Liver (tissue), 9 donors: ENCODE data around the gene FYB2. TPM values are rescaled to one million over a fixed set of nuclear protein-coding genes. Genes with fewer than 3 reads are reported as not detected.

Experiments
- DNase-seq: peaks from one replicate; pipeline ENCODE4 v3.0.0-alpha.2; 2017; ENCODE audit warnings: low spot score
- H3K27ac ChIP-seq, 2 donors: one replicate each; pipeline ENCODE4 v1.7.0; 2013; ENCODE audit warnings: inconsistent platforms in 2 of 2, low read length in 2 of 2, control low read depth in 1 of 2, low read depth in 1 of 2, mild to moderate bottlenecking in 1 of 2
- H3K27me3 ChIP-seq, 4 donors: one replicate each; pipeline versions ENCODE4 v1.6.1 to v1.7.0; 2013; ENCODE audit warnings: low read length in 3 of 4, inconsistent platforms in 1 of 4, mild to moderate bottlenecking in 1 of 4, moderate library complexity in 1 of 4; ENCODE audit not compliant: control insufficient read depth in 4 of 4, insufficient read depth in 4 of 4
- H3K36me3 ChIP-seq, 4 donors: one replicate each; pipeline versions ENCODE4 v1.6.1 to v1.7.0; 2013; ENCODE audit warnings: low read length in 3 of 4, mild to moderate bottlenecking in 3 of 4, low read depth in 1 of 4, moderate library complexity in 1 of 4; ENCODE audit not compliant: control insufficient read depth in 4 of 4, insufficient read depth in 3 of 4
- H3K4me1 ChIP-seq, 4 donors: one replicate each; pipeline versions ENCODE4 v1.6.1 to v1.7.0; 2013; ENCODE audit warnings: low read length in 3 of 4, mild to moderate bottlenecking in 3 of 4, moderate library complexity in 1 of 4; ENCODE audit not compliant: control insufficient read depth in 4 of 4, insufficient read depth in 4 of 4
- H3K4me3 ChIP-seq, 3 donors: one replicate each; pipeline versions ENCODE4 v1.6.1 to v1.7.0; 2013; ENCODE audit warnings: low read length in 3 of 3, control low read depth in 1 of 3, low read depth in 1 of 3, mild to moderate bottlenecking in 1 of 3
- H3K9ac ChIP-seq, 2 donors: one replicate each; pipeline ENCODE4 v1.7.0; 2013; ENCODE audit warnings: low read length in 2 of 2, mild to moderate bottlenecking in 2 of 2, moderate library complexity in 2 of 2, control low read depth in 1 of 2, low read depth in 1 of 2
- H3K9me3 ChIP-seq, 4 donors: one replicate each; pipeline versions ENCODE4 v1.6.1 to v1.7.0; 2013; ENCODE audit warnings: low read length in 3 of 4; ENCODE audit not compliant: control insufficient read depth in 4 of 4
- ATF3 ChIP-seq: IDR thresholded peaks from 2 replicates; pipeline ENCODE4 v1.6.1; 2016; ENCODE audit warnings: antibody characterized with exemption
- EGR1 ChIP-seq, 2 donors: IDR thresholded peaks; 2 replicates each; pipeline ENCODE4 v1.6.1; 2016 to 2018; ENCODE audit warnings: antibody characterized with exemption in 2 of 2, low read depth in 2 of 2
- FOXA1 ChIP-seq: IDR thresholded peaks from 2 replicates; pipeline ENCODE4 v1.6.1; 2016; ENCODE audit warnings: antibody characterized with exemption
- FOXA2 ChIP-seq: IDR thresholded peaks from 2 replicates; pipeline ENCODE4 v1.6.1; 2016; ENCODE audit warnings: antibody characterized with exemption
- GABPA ChIP-seq, 2 donors: IDR thresholded peaks in 1 of 2; conservative IDR thresholded peaks in 1 of 2; 2 replicates each; pipeline ENCODE4 v1.6.1; 2016; ENCODE audit warnings: antibody characterized with exemption in 2 of 2, mild to moderate bottlenecking in 1 of 2, moderate library complexity in 1 of 2
- HNF4A ChIP-seq, 2 donors: conservative IDR thresholded peaks; 2 replicates each; pipeline ENCODE4 v1.6.1; 2016; ENCODE audit warnings: antibody characterized with exemption in 2 of 2, mild to moderate bottlenecking in 2 of 2
- HNF4G ChIP-seq: IDR thresholded peaks from 2 replicates; pipeline ENCODE4 v1.6.1; 2016; ENCODE audit warnings: antibody characterized with exemption
- JUND ChIP-seq, 2 donors: IDR thresholded peaks; 2 replicates each; pipeline ENCODE4 v1.6.1; 2016; ENCODE audit warnings: antibody characterized with exemption in 2 of 2
- MAX ChIP-seq: IDR thresholded peaks from 2 replicates; pipeline ENCODE4 v1.6.1; 2016; ENCODE audit warnings: antibody characterized with exemption
- NR2F2 ChIP-seq: IDR thresholded peaks from 2 replicates; pipeline ENCODE4 v1.6.1; 2016; ENCODE audit warnings: antibody characterized with exemption
- RAD21 ChIP-seq, 2 donors: IDR thresholded peaks; 2 replicates each; pipeline ENCODE4 v1.6.1; 2016; ENCODE audit warnings: antibody characterized with exemption in 2 of 2, mild to moderate bottlenecking in 2 of 2
- RXRA ChIP-seq, 2 donors: IDR thresholded peaks; 2 replicates each; pipeline ENCODE4 v1.6.1; 2017 to 2018; ENCODE audit warnings: antibody characterized with exemption in 2 of 2, mild to moderate bottlenecking in 1 of 2
- SP1 ChIP-seq: IDR thresholded peaks from 2 replicates; pipeline ENCODE4 v1.6.1; 2018; ENCODE audit warnings: antibody characterized with exemption, mild to moderate bottlenecking
- YY1 ChIP-seq: IDR thresholded peaks from 2 replicates; pipeline ENCODE4 v1.6.1; 2016; ENCODE audit warnings: antibody characterized with exemption, mild to moderate bottlenecking
- WGBS: extraction: QIAGEN DNeasy Blood & Tissue Kit; methylation state at CpG from one replicate; pipeline ENCODE4 v1.1.7; 2013; 5-methylcytosine and 5-hydroxymethylcytosine counted together
- polyA plus RNA-seq, 2 donors: library from polyadenylated mRNA; stranded (reverse) in 1 of 2; unstranded in 1 of 2; fragments of 200-250 nt in 1 of 2; fragments of >200 nt in 1 of 2; fragmentation: Nextera tagmentation in 1 of 2; extraction: Ambion mirVana in 1 of 2; gene quantifications; one replicate each; pipeline versions ENCODE4 v1.2.1 to v1.2.3, GENCODE V29; 2013 to 2015
- total RNA-seq, 2 donors: library from RNA; depleted of rRNA; stranded (reverse); fragments of >200 nt; gene quantifications; one replicate each; pipeline ENCODE4 v1.2.3, GENCODE V29; 2014
- TF ChIP-seq, protein P1 (sequence below): fragments of 150-350 bp; IDR thresholded peaks from 2 replicates; pipeline ENCODE4 v1.5.1; 2017; ENCODE audit warnings: improper control_type of control experiment, low read depth, low read length; ENCODE audit not compliant: missing input control
- TF ChIP-seq, protein P2 (sequence below): IDR thresholded peaks from 2 replicates; pipeline ENCODE4 v1.6.1; 2016; ENCODE audit warnings: antibody characterized with exemption, mild to moderate bottlenecking
- donor health status: healthy.
- donor health status: healthy.
- donor health status: healthy.
- donor health status: healthy.
- donor health status: healthy.

The FYB2 gene
- total and polyA plus RNA-seq, 4 donors, result 3.3 to 31.3 (median 16.2) TPM

GRCh38 chr1:56820755-56821461 is 1.7 kb upstream of the FYB2 start:
- H3K4me1 ChIP-seq, result peaks cover 0 to 43% (median 18%) of the 10 kb centered on the region in 4 donors
- 15% methylated on average over 7 of the region's 7 CpGs for WGBS
- H3K27me3 ChIP-seq, result no peaks in the 10 kb centered on the region
- no peak overlapping the region for H3K4me3 ChIP-seq
- DNase-seq, result peak; percentile 85
- H3K9ac ChIP-seq, result peak overlapping the region in 1 of 2 donors; percentile 10
- H3K36me3 ChIP-seq, result no peaks in the 10 kb centered on the region
- H3K9me3 ChIP-seq, result no peaks in the 10 kb centered on the region
- H3K27ac ChIP-seq, result peak overlapping the region; percentile 0 to 98
- TF ChIP-seq HNF4G (no peak), RXRA (IDR thresholded peaks at IDR 0.05) (peak in 1 of 2 donors; percentile 4), FOXA2 (no peak), GABPA (IDR thresholded peaks at IDR 0.05 in 1 of 2, conservative IDR thresholded peaks at IDR 0.05 in 1 of 2) (no peak), ATF3 (no peak), NR2F2 (no peak), YY1 (peak; percentile 59), SP1 (no peak), RAD21 (IDR thresholded peaks at IDR 0.05) (peak; percentile 99), JUND (IDR thresholded peaks at IDR 0.05) (no peak), HNF4A (conservative IDR thresholded peaks at IDR 0.05) (peak; percentile 3 to 36), EGR1 (IDR thresholded peaks at IDR 0.05; ENCODE audit: low read depth in 2 of 2) (no peak), FOXA1 (peak; percentile 48)
- TF ChIP-seq, protein P1, sequence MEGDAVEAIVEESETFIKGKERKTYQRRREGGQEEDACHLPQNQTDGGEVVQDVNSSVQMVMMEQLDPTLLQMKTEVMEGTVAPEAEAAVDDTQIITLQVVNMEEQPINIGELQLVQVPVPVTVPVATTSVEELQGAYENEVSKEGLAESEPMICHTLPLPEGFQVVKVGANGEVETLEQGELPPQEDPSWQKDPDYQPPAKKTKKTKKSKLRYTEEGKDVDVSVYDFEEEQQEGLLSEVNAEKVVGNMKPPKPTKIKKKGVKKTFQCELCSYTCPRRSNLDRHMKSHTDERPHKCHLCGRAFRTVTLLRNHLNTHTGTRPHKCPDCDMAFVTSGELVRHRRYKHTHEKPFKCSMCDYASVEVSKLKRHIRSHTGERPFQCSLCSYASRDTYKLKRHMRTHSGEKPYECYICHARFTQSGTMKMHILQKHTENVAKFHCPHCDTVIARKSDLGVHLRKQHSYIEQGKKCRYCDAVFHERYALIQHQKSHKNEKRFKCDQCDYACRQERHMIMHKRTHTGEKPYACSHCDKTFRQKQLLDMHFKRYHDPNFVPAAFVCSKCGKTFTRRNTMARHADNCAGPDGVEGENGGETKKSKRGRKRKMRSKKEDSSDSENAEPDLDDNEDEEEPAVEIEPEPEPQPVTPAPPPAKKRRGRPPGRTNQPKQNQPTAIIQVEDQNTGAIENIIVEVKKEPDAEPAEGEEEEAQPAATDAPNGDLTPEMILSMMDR, result peak; percentile 98
- TF ChIP-seq, protein P2, sequence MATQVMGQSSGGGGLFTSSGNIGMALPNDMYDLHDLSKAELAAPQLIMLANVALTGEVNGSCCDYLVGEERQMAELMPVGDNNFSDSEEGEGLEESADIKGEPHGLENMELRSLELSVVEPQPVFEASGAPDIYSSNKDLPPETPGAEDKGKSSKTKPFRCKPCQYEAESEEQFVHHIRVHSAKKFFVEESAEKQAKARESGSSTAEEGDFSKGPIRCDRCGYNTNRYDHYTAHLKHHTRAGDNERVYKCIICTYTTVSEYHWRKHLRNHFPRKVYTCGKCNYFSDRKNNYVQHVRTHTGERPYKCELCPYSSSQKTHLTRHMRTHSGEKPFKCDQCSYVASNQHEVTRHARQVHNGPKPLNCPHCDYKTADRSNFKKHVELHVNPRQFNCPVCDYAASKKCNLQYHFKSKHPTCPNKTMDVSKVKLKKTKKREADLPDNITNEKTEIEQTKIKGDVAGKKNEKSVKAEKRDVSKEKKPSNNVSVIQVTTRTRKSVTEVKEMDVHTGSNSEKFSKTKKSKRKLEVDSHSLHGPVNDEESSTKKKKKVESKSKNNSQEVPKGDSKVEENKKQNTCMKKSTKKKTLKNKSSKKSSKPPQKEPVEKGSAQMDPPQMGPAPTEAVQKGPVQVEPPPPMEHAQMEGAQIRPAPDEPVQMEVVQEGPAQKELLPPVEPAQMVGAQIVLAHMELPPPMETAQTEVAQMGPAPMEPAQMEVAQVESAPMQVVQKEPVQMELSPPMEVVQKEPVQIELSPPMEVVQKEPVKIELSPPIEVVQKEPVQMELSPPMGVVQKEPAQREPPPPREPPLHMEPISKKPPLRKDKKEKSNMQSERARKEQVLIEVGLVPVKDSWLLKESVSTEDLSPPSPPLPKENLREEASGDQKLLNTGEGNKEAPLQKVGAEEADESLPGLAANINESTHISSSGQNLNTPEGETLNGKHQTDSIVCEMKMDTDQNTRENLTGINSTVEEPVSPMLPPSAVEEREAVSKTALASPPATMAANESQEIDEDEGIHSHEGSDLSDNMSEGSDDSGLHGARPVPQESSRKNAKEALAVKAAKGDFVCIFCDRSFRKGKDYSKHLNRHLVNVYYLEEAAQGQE, result no peak

- 35% methylated on average over 6 of the region's 6 CpGs for WGBS
- H3K27ac ChIP-seq, result peak overlapping the region; percentile 93 to 98
- DNase-seq, result no peak
- TF ChIP-seq ATF3, result peak; percentile 40
- peak; percentile 91 to 92 for TF ChIP-seq HNF4A (conservative IDR thresholded peaks at IDR 0.05)
- TF ChIP-seq, protein P1, result no peak
- TF ChIP-seq MAX, result peak; percentile 20
- TF ChIP-seq FOXA1, result peak; percentile 29
- no peak for TF ChIP-seq FOXA2
- no peak for TF ChIP-seq GABPA (IDR thresholded peaks at IDR 0.05 in 1 of 2, conservative IDR thresholded peaks at IDR 0.05 in 1 of 2)
- TF ChIP-seq SP1, result peak; percentile 74
- TF ChIP-seq RXRA (IDR thresholded peaks at IDR 0.05), result peak; percentile 52 to 65
- TF ChIP-seq RAD21 (IDR thresholded peaks at IDR 0.05), result no peak
- TF ChIP-seq, protein P2, result peak; percentile 69
- peak; percentile 57 to 78 for TF ChIP-seq JUND (IDR thresholded peaks at IDR 0.05)
Measured at GRCh38 chr1:56817716-56818463, 1.3 kb downstream of the FYB2 start.

More at GRCh38 chr1:56817716-56818463, 1.3 kb downstream of the FYB2 start:
- Histone ChIP-seq H3K36me3 (no peaks in the 10 kb centered on the region), H3K9ac (peak overlapping the region; percentile 87 to 92), H3K27me3 (no peaks in the 10 kb centered on the region), H3K4me1 (peaks cover 0 to 69% (median 20%) of the 10 kb centered on the region in 4 donors), H3K4me3 (peak overlapping the region; percentile 54 to 91 (median 71)), H3K9me3 (no peaks in the 10 kb centered on the region)
